K562 (cell line): ENCODE measurements around the gene SLC17A8. TPM values are rescaled to one million over a fixed set of nuclear protein-coding genes. Genes with fewer than 3 reads are reported as not detected.

Experiments
- ATAC-seq: fragments of 200-7000 bp; cut with Tn5 transposase; 3 replicates; pipeline ENCODE4 v1.9.1; 2020; ENCODE audit warnings: moderate library complexity
- BruUV-seq: library from RNA; stranded (reverse); fragments of 400-500 nt; replicated peaks from 2 replicates; lab custom pipeline; 2021; lab: Mats Ljungman, UMichigan
- CTCF ChIA-PET: fragments of 300-600 bp; formaldehyde crosslinking; extraction: SDS; loops from one replicate; lab custom pipeline; 2021; ENCODE audit warnings: low intra/inter-chr PET ratio; lab: Yijun Ruan, JAX
- POLR2A ChIA-PET: fragments of 300-600, 350-650 bp; sonication (Branson Sonifier 250); formaldehyde crosslinking; extraction: SDS; loops from one replicate; lab custom pipeline; 2021; ENCODE audit warnings: antibody characterized with exemption, inconsistent platforms; lab: Yijun Ruan, JAX
- DNase-seq, 4 experiments: peaks; one replicate each; pipeline versions ENCODE4 v3.0.0 to v3.0.0-alpha.2; 2011 to 2018; ENCODE audit warnings: low spot score in 3 of 4, mixed read lengths in 3 of 4; ENCODE audit errors: extremely low read depth in 1 of 4
- FAIRE-seq: peaks from 2 replicates; lab custom pipeline; 2011; peaks lifted over from hg19 to GRCh38; lab: Jason Lieb, UNC
- H2AFZ ChIP-seq: 2 replicates; pipeline ENCODE4 v1.6.0; 2011; ENCODE audit warnings: low read depth, low read length, control low read depth, inconsistent platforms
- H3K27ac ChIP-seq: fragments of 200-600 bp; 3 replicates; pipeline ENCODE4 v1.8.0; 2011; ENCODE audit warnings: low read depth, mild to moderate bottlenecking, control low read depth, inconsistent platforms, low read length, moderate library complexity, mixed read lengths; ENCODE audit errors: extremely low read depth
- H3K27me3 ChIP-seq, 2 experiments: fragments of 300-600 bp in 1 of 2; 2 replicates in 1 of 2; 3 replicates in 1 of 2; pipeline versions ENCODE4 v1.6.0 to v1.8.0; 2011; ENCODE audit warnings: inconsistent platforms in 2 of 2, low read length in 2 of 2, mild to moderate bottlenecking in 1 of 2, mixed read lengths in 1 of 2, moderate library complexity in 1 of 2; ENCODE audit not compliant: control insufficient read depth in 2 of 2, insufficient read depth in 2 of 2
- H3K36me3 ChIP-seq: fragments of 300-600 bp; 3 replicates; pipeline ENCODE4 v1.8.0; 2011; ENCODE audit warnings: mild to moderate bottlenecking, low read length, inconsistent platforms; ENCODE audit not compliant: control insufficient read depth, insufficient read depth
- H3K4me1 ChIP-seq, 2 experiments: fragments of 200-600 bp in 1 of 2; replicated peaks in 1 of 2; 2 replicates in 1 of 2; 3 replicates in 1 of 2; pipeline versions ENCODE4 v1.5.1 to v1.8.0; 2011; ENCODE audit warnings: inconsistent platforms in 2 of 2, low read length in 2 of 2, mild to moderate bottlenecking in 1 of 2, mixed read lengths in 1 of 2, moderate library complexity in 1 of 2; ENCODE audit not compliant: control insufficient read depth in 2 of 2, insufficient read depth in 2 of 2
- H3K4me2 ChIP-seq: 2 replicates; pipeline ENCODE4 v1.6.1; 2011; ENCODE audit warnings: low read length, control low read depth, inconsistent platforms, mixed read lengths; ENCODE audit not compliant: insufficient read depth
- H3K4me3 ChIP-seq: fragments of 200-600 bp; sonication (generic), shearing (Covaris generic); 2 replicates; pipeline ENCODE4 v1.5.1; 2016; ENCODE audit warnings: control low read depth, inconsistent platforms
- H3K79me2 ChIP-seq: fragments of 200-600 bp; 3 replicates; pipeline ENCODE4 v1.8.0; 2011; ENCODE audit warnings: low read length, inconsistent platforms; ENCODE audit not compliant: control insufficient read depth, insufficient read depth
- H3K9ac ChIP-seq, 2 experiments: 2 replicates each; pipeline versions ENCODE4 v1.6.0 to v1.6.1; 2011; ENCODE audit warnings: low read depth in 2 of 2, low read length in 2 of 2, control low read depth in 1 of 2, inconsistent platforms in 1 of 2, mild to moderate bottlenecking in 1 of 2, mixed read lengths in 1 of 2; ENCODE audit not compliant: insufficient read depth in 1 of 2
- H3K9me1 ChIP-seq: one replicate; pipeline ENCODE4 v1.6.0; 2011; ENCODE audit warnings: inconsistent platforms, mild to moderate bottlenecking, low read length, moderate library complexity; ENCODE audit not compliant: control insufficient read depth, insufficient read depth
- H3K9me3 ChIP-seq: replicated peaks from 2 replicates; pipeline ENCODE4 v1.5.1; 2011; ENCODE audit warnings: low read depth, low read length, inconsistent platforms; ENCODE audit not compliant: control insufficient read depth, insufficient read depth
- H4K20me1 ChIP-seq: replicated peaks from 2 replicates; pipeline ENCODE4 v1.6.1; 2011; ENCODE audit warnings: low read length, inconsistent platforms, mixed read lengths; ENCODE audit not compliant: control insufficient read depth, insufficient read depth
- ATF7 ChIP-seq: fragments of 450-650 bp; IDR thresholded peaks from 2 replicates; pipeline ENCODE4 v1.7.1; 2014; ENCODE audit warnings: mild to moderate bottlenecking, moderate library complexity
- ELF2 ChIP-seq: fragments of 250-450 bp; sonication (Bioruptor Pico); IDR thresholded peaks from 2 replicates; pipeline ENCODE4 v1.5.0; 2021; ENCODE audit warnings: mild to moderate bottlenecking
- FOXK1 ChIP-seq: sonication (generic); formaldehyde crosslinking; IDR thresholded peaks from 2 replicates; pipeline ENCODE4 v1.8.0; 2022; ENCODE audit warnings: missing genetic modification reagents, mild to moderate bottlenecking, borderline replicate concordance
- MAFG ChIP-seq: fragments of 450-650 bp; conservative IDR thresholded peaks from 2 replicates; pipeline ENCODE4 v1.6.1; 2016; ENCODE audit warnings: missing genetic modification characterization, missing compliant biosample characterization
- ZNF134 ChIP-seq: fragments of 250-450 bp; sonication (Bioruptor Pico); conservative IDR thresholded peaks from 2 replicates; pipeline ENCODE4 v1.4.0; 2020
- ZNF444 ChIP-seq: fragments of 250-450 bp; sonication (Bioruptor Pico); IDR thresholded peaks from 2 replicates; pipeline ENCODE4 v1.4.0; 2020; ENCODE audit warnings: mild to moderate bottlenecking, moderate library complexity
- ZNF586 ChIP-seq: fragments of 450-650 bp; formaldehyde crosslinking; conservative IDR thresholded peaks from 2 replicates; pipeline ENCODE4 v1.4.0; 2020; ENCODE audit warnings: mild to moderate bottlenecking, moderate library complexity
- in situ Hi-C: fragments of 300-500 bp; cut with MboI; formaldehyde crosslinking; loops from 4 replicates; pipeline ENCODE4 v1.15.0; 2018; ENCODE audit warnings: inconsistent platforms, mixed read lengths
- intact Hi-C: fragments of 100-400 bp; cut with micrococcal nuclease; formaldehyde crosslinking; loops from 2 replicates; pipeline ENCODE4 v1.14.2; 2022
- polyA plus RNA-seq, 8 experiments: library from polyadenylated mRNA; depleted of rRNA in 4 of 8; stranded (reverse) in 5 of 8; unstranded in 3 of 8; fragments of >200 nt; fragmentation: Nextera tagmentation in 2 of 8; fragmentation: Illumina TruSeq in 1 of 8; extraction: Ambion mirVana in 2 of 8; extraction: Trizol in 1 of 8; gene quantifications; 2 replicates each; pipeline versions ENCODE4 v1.2.1 to v1.2.3, GENCODE V29; 2011 to 2014; ENCODE audit warnings: inconsistent platforms in 1 of 8, missing spikeins in 1 of 8
- total RNA-seq, 7 experiments: library from RNA; depleted of rRNA in 6 of 7; stranded (reverse); fragments of >200 nt in 6 of 7; fragmentation: Illumina TruSeq in 2 of 7; extraction: Trizol in 2 of 7; gene quantifications; 2 replicates each; pipeline versions ENCODE4 v1.2.1 to v1.2.3, GENCODE V29; 2011 to 2021; ENCODE audit warnings: low replicate concordance in 1 of 7
- TF ChIP-seq, protein P1 (sequence below): sonication (generic); formaldehyde crosslinking; IDR thresholded peaks from 2 replicates; pipeline ENCODE4 v1.8.0; 2023; ENCODE audit warnings: mild to moderate bottlenecking, missing genetic modification reagents
- TF ChIP-seq, protein P2 (sequence below): fragments of 450-650 bp; IDR thresholded peaks from 2 replicates; pipeline ENCODE4 v1.6.1; 2018; ENCODE audit not compliant: partially characterized antibody

Gene SLC17A8
- total and polyA plus RNA-seq, 9 of the 15 experiments (the other 6 are each of a cell fraction or from before 2014, with no cell fraction given) = 0.03 TPM; not detected in 8

GRCh38 chr12:100468126-100468525 is 111.3 kb downstream of the SLC17A8 start:
- in situ Hi-C loops = no loop called here
- ChIA-PET CTCF (no interaction called here), POLR2A (no interaction called here)

More at GRCh38 chr12:100468126-100468525, 111.3 kb downstream of the SLC17A8 start:
- BruUV-seq = no TSS peak
- H3K36me3 ChIP-seq = no peaks in the 10 kb centered on the region
- no peak for ATAC-seq
- no peak overlapping the region for H3K4me3 ChIP-seq
- DNase-seq = no peak
- H3K27ac ChIP-seq = no peak overlapping the region
- no peaks in the 10 kb centered on the region for H3K4me1 ChIP-seq
- intact Hi-C loops = no loop called here
- TF ChIP-seq ATF7 (no peak), ELF2 (CRISPR knock-in tag) (no peak), ZNF134 (CRISPR knock-in tag) (no peak), ZNF586 (CRISPR knock-in tag) (no peak), FOXK1 (CRISPR knock-in tag) (no peak), ZNF444 (CRISPR knock-in tag) (no peak), MAFG (tag) (no peak)
- TF ChIP-seq, protein P1, sequence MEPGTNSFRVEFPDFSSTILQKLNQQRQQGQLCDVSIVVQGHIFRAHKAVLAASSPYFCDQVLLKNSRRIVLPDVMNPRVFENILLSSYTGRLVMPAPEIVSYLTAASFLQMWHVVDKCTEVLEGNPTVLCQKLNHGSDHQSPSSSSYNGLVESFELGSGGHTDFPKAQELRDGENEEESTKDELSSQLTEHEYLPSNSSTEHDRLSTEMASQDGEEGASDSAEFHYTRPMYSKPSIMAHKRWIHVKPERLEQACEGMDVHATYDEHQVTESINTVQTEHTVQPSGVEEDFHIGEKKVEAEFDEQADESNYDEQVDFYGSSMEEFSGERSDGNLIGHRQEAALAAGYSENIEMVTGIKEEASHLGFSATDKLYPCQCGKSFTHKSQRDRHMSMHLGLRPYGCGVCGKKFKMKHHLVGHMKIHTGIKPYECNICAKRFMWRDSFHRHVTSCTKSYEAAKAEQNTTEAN (CRISPR knock-in tag) = no peak
- TF ChIP-seq, protein P2, sequence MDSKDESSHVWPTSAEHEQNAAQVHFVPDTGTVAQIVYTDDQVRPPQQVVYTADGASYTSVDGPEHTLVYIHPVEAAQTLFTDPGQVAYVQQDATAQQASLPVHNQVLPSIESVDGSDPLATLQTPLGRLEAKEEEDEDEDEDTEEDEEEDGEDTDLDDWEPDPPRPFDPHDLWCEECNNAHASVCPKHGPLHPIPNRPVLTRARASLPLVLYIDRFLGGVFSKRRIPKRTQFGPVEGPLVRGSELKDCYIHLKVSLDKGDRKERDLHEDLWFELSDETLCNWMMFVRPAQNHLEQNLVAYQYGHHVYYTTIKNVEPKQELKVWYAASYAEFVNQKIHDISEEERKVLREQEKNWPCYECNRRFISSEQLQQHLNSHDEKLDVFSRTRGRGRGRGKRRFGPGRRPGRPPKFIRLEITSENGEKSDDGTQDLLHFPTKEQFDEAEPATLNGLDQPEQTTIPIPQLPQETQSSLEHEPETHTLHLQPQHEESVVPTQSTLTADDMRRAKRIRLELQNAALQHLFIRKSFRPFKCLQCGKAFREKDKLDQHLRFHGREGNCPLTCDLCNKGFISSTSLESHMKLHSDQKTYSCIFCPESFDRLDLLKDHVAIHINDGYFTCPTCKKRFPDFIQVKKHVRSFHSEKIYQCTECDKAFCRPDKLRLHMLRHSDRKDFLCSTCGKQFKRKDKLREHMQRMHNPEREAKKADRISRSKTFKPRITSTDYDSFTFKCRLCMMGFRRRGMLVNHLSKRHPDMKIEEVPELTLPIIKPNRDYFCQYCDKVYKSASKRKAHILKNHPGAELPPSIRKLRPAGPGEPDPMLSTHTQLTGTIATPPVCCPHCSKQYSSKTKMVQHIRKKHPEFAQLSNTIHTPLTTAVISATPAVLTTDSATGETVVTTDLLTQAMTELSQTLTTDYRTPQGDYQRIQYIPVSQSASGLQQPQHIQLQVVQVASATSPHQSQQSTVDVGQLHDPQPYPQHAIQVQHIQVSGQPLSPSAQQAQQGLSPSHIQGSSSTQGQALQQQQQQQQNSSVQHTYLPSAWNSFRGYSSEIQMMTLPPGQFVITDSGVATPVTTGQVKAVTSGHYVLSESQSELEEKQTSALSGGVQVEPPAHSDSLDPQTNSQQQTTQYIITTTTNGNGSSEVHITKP = no peak
- H2AFZ ChIP-seq = no peak overlapping the region
- no peaks in the 10 kb centered on the region for H3K27me3 ChIP-seq
- no peaks in the 10 kb centered on the region for H3K9me1 ChIP-seq
- FAIRE-seq = no peak
- no peak overlapping the region for H3K4me2 ChIP-seq
- no peaks in the 10 kb centered on the region for H3K79me2 ChIP-seq
- no peaks in the 10 kb centered on the region for H4K20me1 ChIP-seq
- H3K9ac ChIP-seq = no peak overlapping the region
- no peaks in the 10 kb centered on the region for H3K9me3 ChIP-seq

Other genes with a start within 250 kb of the SLC17A8 start
- gene BLTP3B, start 214.2 kb upstream of the SLC17A8 start, total RNA-seq (2014; rRNA removed) = 14.8 and 15.5 TPM in 2 replicates
- gene BLTP3B, start 214.2 kb upstream of the SLC17A8 start, total RNA-seq (2014; rRNA removed; fragmentation: Illumina TruSeq; extraction: Trizol) = 25.5 and 25.6 TPM in 2 replicates
- gene BLTP3B, start 214.2 kb upstream of the SLC17A8 start, total RNA-seq (2015; rRNA removed; fragmentation: Illumina TruSeq; extraction: Trizol) = 24.7 and 27.4 TPM in 2 replicates
- gene BLTP3B, start 214.2 kb upstream of the SLC17A8 start, total RNA-seq (2021) = 17.9 and 19.7 TPM in 2 replicates
- gene BLTP3B, start 214.2 kb upstream of the SLC17A8 start, polyA plus RNA-seq (2011; rRNA removed) = 15.0 and 20.1 TPM in 2 replicates
- 15.6 and 20.5 TPM in 2 replicates for gene BLTP3B, start 214.2 kb upstream of the SLC17A8 start, polyA plus RNA-seq (2014; fragmentation: Illumina TruSeq; extraction: Trizol)
- gene BLTP3B, start 214.2 kb upstream of the SLC17A8 start, polyA plus RNA-seq (2014; fragmentation: Nextera tagmentation; extraction: Ambion mirVana) = 1 to 10 TPM; 3.9 to 5.0 TPM
- 10.8 TPM in 2 replicates for gene BLTP3B, start 214.2 kb upstream of the SLC17A8 start, polyA plus RNA-seq (2014; rRNA removed)
- gene ACTR6, start 156.3 kb upstream of the SLC17A8 start, total RNA-seq (2014; rRNA removed) = 25.7 and 26.1 TPM in 2 replicates
- gene ACTR6, start 156.3 kb upstream of the SLC17A8 start, total RNA-seq (2014; rRNA removed; fragmentation: Illumina TruSeq; extraction: Trizol) = 88.6 and 117 TPM in 2 replicates
- gene ACTR6, start 156.3 kb upstream of the SLC17A8 start, total RNA-seq (2015; rRNA removed; fragmentation: Illumina TruSeq; extraction: Trizol) = 42.9 and 49.0 TPM in 2 replicates
- gene ACTR6, start 156.3 kb upstream of the SLC17A8 start, total RNA-seq (2021) = 67.4 and 74.5 TPM in 2 replicates
- 87.2 and 102 TPM in 2 replicates for gene ACTR6, start 156.3 kb upstream of the SLC17A8 start, polyA plus RNA-seq (2011; rRNA removed)
- gene ACTR6, start 156.3 kb upstream of the SLC17A8 start, polyA plus RNA-seq (2014; fragmentation: Illumina TruSeq; extraction: Trizol) = 58.4 and 70.9 TPM in 2 replicates
- gene ACTR6, start 156.3 kb upstream of the SLC17A8 start, polyA plus RNA-seq (2014; fragmentation: Nextera tagmentation; extraction: Ambion mirVana) = 100 to 1,000 TPM in 1 of 2 experiments, 10 to 100 TPM in 1; 99.8 to 109 TPM
- gene ACTR6, start 156.3 kb upstream of the SLC17A8 start, polyA plus RNA-seq (2014; rRNA removed) = 42.9 and 44.9 TPM in 2 replicates
- gene DEPDC4, start 90.0 kb upstream of the SLC17A8 start, total RNA-seq (2014; rRNA removed) = 3.0 and 3.6 TPM in 2 replicates
- 6.9 and 8.8 TPM in 2 replicates for gene DEPDC4, start 90.0 kb upstream of the SLC17A8 start, total RNA-seq (2014; rRNA removed; fragmentation: Illumina TruSeq; extraction: Trizol)
- 4.6 and 5.0 TPM in 2 replicates for gene DEPDC4, start 90.0 kb upstream of the SLC17A8 start, total RNA-seq (2015; rRNA removed; fragmentation: Illumina TruSeq; extraction: Trizol)
- gene DEPDC4, start 90.0 kb upstream of the SLC17A8 start, total RNA-seq (2021) = 4.3 and 5.7 TPM in 2 replicates
- gene DEPDC4, start 90.0 kb upstream of the SLC17A8 start, polyA plus RNA-seq (2011; rRNA removed) = 5.2 and 9.5 TPM in 2 replicates
- 7.3 and 8.3 TPM in 2 replicates for gene DEPDC4, start 90.0 kb upstream of the SLC17A8 start, polyA plus RNA-seq (2014; fragmentation: Illumina TruSeq; extraction: Trizol)
- gene DEPDC4, start 90.0 kb upstream of the SLC17A8 start, polyA plus RNA-seq (2014; fragmentation: Nextera tagmentation; extraction: Ambion mirVana) = 10 to 100 TPM; 11.9 to 13.2 TPM
- gene DEPDC4, start 90.0 kb upstream of the SLC17A8 start, polyA plus RNA-seq (2014; rRNA removed) = 5.6 and 7.4 TPM in 2 replicates
- 27.3 and 28.2 TPM in 2 replicates for gene SCYL2, start 89.9 kb upstream of the SLC17A8 start, total RNA-seq (2014; rRNA removed)
- 46.9 and 53.9 TPM in 2 replicates for gene SCYL2, start 89.9 kb upstream of the SLC17A8 start, total RNA-seq (2014; rRNA removed; fragmentation: Illumina TruSeq; extraction: Trizol)
- 42.3 and 49.0 TPM in 2 replicates for gene SCYL2, start 89.9 kb upstream of the SLC17A8 start, total RNA-seq (2015; rRNA removed; fragmentation: Illumina TruSeq; extraction: Trizol)
- gene SCYL2, start 89.9 kb upstream of the SLC17A8 start, total RNA-seq (2021) = 35.2 and 39.1 TPM in 2 replicates
- gene SCYL2, start 89.9 kb upstream of the SLC17A8 start, polyA plus RNA-seq (2011; rRNA removed) = 24.4 and 32.9 TPM in 2 replicates
- 33.9 and 39.8 TPM in 2 replicates for gene SCYL2, start 89.9 kb upstream of the SLC17A8 start, polyA plus RNA-seq (2014; fragmentation: Illumina TruSeq; extraction: Trizol)
- 10 to 100 TPM in 1 of 2 experiments, 1 to 10 TPM in 1; 9.9 to 11.8 TPM for gene SCYL2, start 89.9 kb upstream of the SLC17A8 start, polyA plus RNA-seq (2014; fragmentation: Nextera tagmentation; extraction: Ambion mirVana)
- gene SCYL2, start 89.9 kb upstream of the SLC17A8 start, polyA plus RNA-seq (2014; rRNA removed) = 18.5 and 18.7 TPM in 2 replicates
- gene NR1H4, start 116.8 kb downstream of the SLC17A8 start, total RNA-seq (2014; rRNA removed) = not detected in 2 replicates
- gene NR1H4, start 116.8 kb downstream of the SLC17A8 start, total RNA-seq (2014; rRNA removed; fragmentation: Illumina TruSeq; extraction: Trizol) = not detected in 2 replicates
- gene NR1H4, start 116.8 kb downstream of the SLC17A8 start, total RNA-seq (2015; rRNA removed; fragmentation: Illumina TruSeq; extraction: Trizol) = not detected in 2 replicates
- 0.11 TPM in 1 of 2 replicates, not detected in the other for gene NR1H4, start 116.8 kb downstream of the SLC17A8 start, total RNA-seq (2021)
- gene NR1H4, start 116.8 kb downstream of the SLC17A8 start, polyA plus RNA-seq (2011; rRNA removed) = not detected in 2 replicates
- gene NR1H4, start 116.8 kb downstream of the SLC17A8 start, polyA plus RNA-seq (2014; fragmentation: Illumina TruSeq; extraction: Trizol) = not detected in 2 replicates
- under 1 TPM in 1 of 2 experiments, not detected in 1; 0.03 TPM for gene NR1H4, start 116.8 kb downstream of the SLC17A8 start, polyA plus RNA-seq (2014; fragmentation: Nextera tagmentation; extraction: Ambion mirVana)
- gene NR1H4, start 116.8 kb downstream of the SLC17A8 start, polyA plus RNA-seq (2014; rRNA removed) = not detected in 2 replicates
- gene GAS2L3, start 216.6 kb downstream of the SLC17A8 start, total RNA-seq (2014; rRNA removed) = 2.0 and 3.5 TPM in 2 replicates
- gene GAS2L3, start 216.6 kb downstream of the SLC17A8 start, total RNA-seq (2014; rRNA removed; fragmentation: Illumina TruSeq; extraction: Trizol) = 6.9 and 7.3 TPM in 2 replicates
- 7.2 and 9.8 TPM in 2 replicates for gene GAS2L3, start 216.6 kb downstream of the SLC17A8 start, total RNA-seq (2015; rRNA removed; fragmentation: Illumina TruSeq; extraction: Trizol)
- gene GAS2L3, start 216.6 kb downstream of the SLC17A8 start, total RNA-seq (2021) = 5.0 and 5.9 TPM in 2 replicates
- 2.2 and 2.6 TPM in 2 replicates for gene GAS2L3, start 216.6 kb downstream of the SLC17A8 start, polyA plus RNA-seq (2011; rRNA removed)
- 3.9 and 5.0 TPM in 2 replicates for gene GAS2L3, start 216.6 kb downstream of the SLC17A8 start, polyA plus RNA-seq (2014; fragmentation: Illumina TruSeq; extraction: Trizol)
- gene GAS2L3, start 216.6 kb downstream of the SLC17A8 start, polyA plus RNA-seq (2014; fragmentation: Nextera tagmentation; extraction: Ambion mirVana) = 1 to 10 TPM; 1.6 to 2.2 TPM
- gene GAS2L3, start 216.6 kb downstream of the SLC17A8 start, polyA plus RNA-seq (2014; rRNA removed) = 1.5 and 2.8 TPM in 2 replicates